Measurements from ENCODE around the gene NPFFR2. TPM values are rescaled to one million over a fixed set of nuclear protein-coding genes. Genes with fewer than 3 reads are reported as not detected.

Gene NPFFR2
- total RNA-seq, 2 donors from 2014 or later: not detected

- Histone ChIP-seq H3K27me3 (no peaks in the 10 kb centered on the region), H3K4me3 (no peak overlapping the region), H3K27ac (no peak overlapping the region), H3K36me3 (replicated peaks in 1 of 2; ENCODE audit: insufficient read depth in 1 of 2, low read depth in 2 of 2) (no peaks in the 10 kb centered on the region), H3K4me1 (no peaks in the 10 kb centered on the region), H3K9me3 (no peaks in the 10 kb centered on the region)
- intact Hi-C loops (cut with DNase I): no loop called here
- no peak for DNase-seq
- no peak for TF ChIP-seq CTCF (IDR thresholded peaks at IDR 0.05)
- TF ChIP-seq POLR2A (IDR thresholded peaks at IDR 0.05): no peak
- WGBS, 2 donors: 39 to 67% methylated on average over 1 of the region's 1 CpG
- ATAC-seq: no peak
Measured at GRCh38 chr4:72179342-72179741, 147.5 kb downstream of the NPFFR2 start.

- Histone ChIP-seq H3K9me3 (no peaks in the 10 kb centered on the region), H3K36me3 (replicated peaks in 1 of 2; ENCODE audit: insufficient read depth in 1 of 2, low read depth in 2 of 2) (no peaks in the 10 kb centered on the region), H3K4me1 (no peaks in the 10 kb centered on the region), H3K4me3 (no peak overlapping the region), H3K27me3 (no peaks in the 10 kb centered on the region), H3K27ac (no peak overlapping the region)
- TF ChIP-seq CTCF (IDR thresholded peaks at IDR 0.05): no peak
- TF ChIP-seq POLR2A (IDR thresholded peaks at IDR 0.05): no peak
- ATAC-seq: no peak
- intact Hi-C loops (cut with DNase I): no loop called here
- WGBS, 2 donors: 86 to 96% methylated on average over 1 of the region's 1 CpG
- DNase-seq: no peak
Measured at GRCh38 chr4:72186714-72187113, 154.9 kb downstream of the NPFFR2 start.

- no peak for DNase-seq
- no peak overlapping the region for H3K27ac ChIP-seq
- WGBS, 2 donors: 68% methylated on average over 8 of the region's 8 CpGs
- H3K27me3 ChIP-seq: no peaks in the 10 kb centered on the region
- intact Hi-C loops (cut with DNase I): no loop called here
- H3K4me3 ChIP-seq: no peak overlapping the region
- no peak for TF ChIP-seq CTCF (IDR thresholded peaks at IDR 0.05)
- TF ChIP-seq POLR2A (IDR thresholded peaks at IDR 0.05): no peak
- no peaks in the 10 kb centered on the region for H3K4me1 ChIP-seq
- no peaks in the 10 kb centered on the region for H3K36me3 ChIP-seq (replicated peaks in 1 of 2; ENCODE audit: insufficient read depth in 1 of 2, low read depth in 2 of 2)
- ATAC-seq: no peak
- no peaks in the 10 kb centered on the region for H3K9me3 ChIP-seq
Measured at GRCh38 chr4:72194046-72194445, 162.2 kb downstream of the NPFFR2 start.

- DNase-seq (no peak), ATAC-seq (no peak)
- intact Hi-C loops (cut with DNase I): no loop called here
- H3K4me3 ChIP-seq: no peak overlapping the region
- no peak for TF ChIP-seq CTCF (IDR thresholded peaks at IDR 0.05)
- no peak for TF ChIP-seq POLR2A (IDR thresholded peaks at IDR 0.05)
- no peaks in the 10 kb centered on the region for H3K27me3 ChIP-seq
- no peaks in the 10 kb centered on the region for H3K4me1 ChIP-seq
- whole genome bisulfite sequencing, 2 donors: 72 to 74% methylated on average over 1 of the region's 1 CpG
- H3K36me3 ChIP-seq (replicated peaks in 1 of 2; ENCODE audit: insufficient read depth in 1 of 2, low read depth in 2 of 2): no peaks in the 10 kb centered on the region
- no peak overlapping the region for H3K27ac ChIP-seq
- H3K9me3 ChIP-seq: no peaks in the 10 kb centered on the region
Measured at GRCh38 chr4:72194453-72194852, 162.7 kb downstream of the NPFFR2 start.

Other genes with a start within 250 kb of the NPFFR2 start
- 10 to 100 TPM; 16.2 to 34.8 TPM for gene GC, start 247.9 kb upstream of the NPFFR2 start, total RNA-seq

Measured in body of pancreas (tissue), 4 donors.